Activated T-cell treated with anti-CD3 and anti-CD28 coated beads, Interleukin-2, amount 50 U/mL, for 4 hours (primary cell): Measurements from ENCODE around the gene CELF5. TPM values are rescaled to one million over a fixed set of nuclear protein-coding genes. Genes with fewer than 3 reads are reported as not detected.
A peak's percentile ranks its signal among the peaks of the same experiment; 100 is the strongest.
"Not testable (repeated sequence)": the region's sequence is repeated elsewhere in the genome, so short reads cannot be mapped to it uniquely, and the experiment has no call there.

Experiments used
- ATAC-seq, 2 donors: fragments of 200-7000 bp; cut with Tn5 transposase; one replicate each; pipeline ENCODE4 v1.10.0; 2021
- DNase-seq: peaks from one replicate; pipeline ENCODE4 v3.0.0-alpha.2; 2020
- H3K27me3 Mint-ChIP-seq: one replicate; pipeline ENCODE4 v1.8.0; 2021; ENCODE audit warnings: low read depth, mixed read lengths
- H3K36me3 Mint-ChIP-seq: one replicate; pipeline ENCODE4 v1.8.0; 2022; ENCODE audit warnings: mixed read lengths; ENCODE audit not compliant: insufficient read depth
- H3K4me1 Mint-ChIP-seq: one replicate; pipeline ENCODE4 v1.8.0; 2021; ENCODE audit warnings: low read depth, mixed read lengths
- H3K4me3 Mint-ChIP-seq: one replicate; pipeline ENCODE4 v1.8.0; 2021; ENCODE audit warnings: mild to moderate bottlenecking, moderate library complexity, mixed read lengths
- H3K9me3 Mint-ChIP-seq: one replicate; pipeline ENCODE4 v1.8.0; 2021; ENCODE audit warnings: mixed read lengths
- total RNA-seq, 3 donors: library from RNA; stranded (reverse); gene quantifications; one replicate each; pipeline ENCODE4 v1.2.1, GENCODE V29; 2021

CELF5 gene
- total RNA-seq, 3 donors from 2014 or later = 0.05 to 0.38 TPM; not detected in 1

DNA sequence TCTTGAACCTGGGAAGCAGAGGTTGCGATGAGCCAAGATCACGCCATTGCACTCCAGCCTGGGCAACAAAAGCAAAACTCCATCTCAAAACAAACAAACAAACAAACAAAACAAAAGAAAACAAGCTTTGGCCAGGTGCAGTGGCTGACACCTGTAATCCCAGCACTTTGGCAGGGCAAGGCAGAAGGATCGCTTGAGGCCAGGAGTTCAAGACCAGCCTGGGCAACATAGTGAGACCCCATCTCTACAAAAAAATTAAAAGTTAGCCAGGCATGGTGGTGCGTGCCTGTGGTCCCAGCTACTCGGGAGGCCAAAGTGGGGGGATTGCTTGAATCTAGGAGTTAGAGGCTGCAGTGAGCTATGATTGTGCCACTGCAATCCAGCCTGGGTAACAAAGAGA is 64.0 kb downstream of the CELF5 start:
- not testable (repeated sequence) for ATAC-seq, DNase-seq, H3K36me3 Mint-ChIP-seq, H3K9me3 Mint-ChIP-seq, H3K4me3 Mint-ChIP-seq
- H3K27me3 Mint-ChIP-seq = peaks cover 23% of the 10 kb centered on the region
- H3K4me1 Mint-ChIP-seq = peaks cover 11% of the 10 kb centered on the region

- no peak for DNase-seq
- H3K27me3 Mint-ChIP-seq = peaks cover 26% of the 10 kb centered on the region
- H3K4me1 Mint-ChIP-seq = peaks cover 3% of the 10 kb centered on the region
- H3K36me3 Mint-ChIP-seq = no peaks in the 10 kb centered on the region
- no peak overlapping the region for H3K4me3 Mint-ChIP-seq
- ATAC-seq = no peak
- no peaks in the 10 kb centered on the region for H3K9me3 Mint-ChIP-seq
Measured at GRCh38 chr19:3289971-3290569, 65.6 kb downstream of the CELF5 start.

DNA sequence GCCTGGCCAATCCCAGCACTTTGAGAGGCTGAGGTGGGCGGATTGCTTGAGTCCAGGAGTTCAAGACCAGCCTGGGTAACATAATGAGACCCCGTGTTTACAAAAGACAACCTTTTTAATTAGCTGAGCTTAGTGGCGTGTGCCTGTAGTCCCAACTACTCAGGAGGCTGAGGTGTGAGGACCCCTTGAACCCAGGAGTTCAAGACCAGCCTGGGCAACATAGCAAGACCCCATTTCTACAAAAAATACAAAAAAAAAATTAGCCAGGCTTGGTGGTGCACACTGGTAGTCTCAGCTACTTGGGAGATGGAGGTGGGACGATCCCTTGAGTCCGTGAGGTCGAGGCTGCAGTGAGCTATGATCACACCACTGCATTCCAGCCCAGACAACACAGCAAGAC is 66.4 kb downstream of the CELF5 start:
- not testable (repeated sequence) for H3K36me3 Mint-ChIP-seq, H3K9me3 Mint-ChIP-seq, ATAC-seq, DNase-seq, H3K4me3 Mint-ChIP-seq, H3K4me1 Mint-ChIP-seq
- peaks cover 26% of the 10 kb centered on the region for H3K27me3 Mint-ChIP-seq

GRCh38 chr19:3291644-3292043 is 67.2 kb downstream of the CELF5 start:
- no peaks in the 10 kb centered on the region for H3K9me3 Mint-ChIP-seq

GRCh38 chr19:3292958-3293529 is 68.6 kb downstream of the CELF5 start:
- Mint-ChIP-seq H3K4me1 (no peaks in the 10 kb centered on the region), H3K36me3 (no peaks in the 10 kb centered on the region), H3K27me3 (peaks cover 26% of the 10 kb centered on the region), H3K9me3 (no peaks in the 10 kb centered on the region), H3K4me3 (no peak overlapping the region)
- DNase-seq (no peak), ATAC-seq (no peak)

More at GRCh38 chr19:3291644-3292043, 67.2 kb downstream of the CELF5 start:
- Mint-ChIP-seq H3K4me1 (no peaks in the 10 kb centered on the region), H3K4me3 (no peak overlapping the region), H3K36me3 (no peaks in the 10 kb centered on the region), H3K27me3 (peaks cover 29% of the 10 kb centered on the region)
- no peak for DNase-seq
- ATAC-seq = no peak

- DNase-seq = no peak
- Mint-ChIP-seq H3K9me3 (no peaks in the 10 kb centered on the region), H3K36me3 (no peaks in the 10 kb centered on the region), H3K4me1 (no peaks in the 10 kb centered on the region), H3K27me3 (peaks cover 27% of the 10 kb centered on the region), H3K4me3 (no peak overlapping the region)
- ATAC-seq = no peak
Measured at GRCh38 chr19:3293560-3293959, 69.1 kb downstream of the CELF5 start.

DNA sequence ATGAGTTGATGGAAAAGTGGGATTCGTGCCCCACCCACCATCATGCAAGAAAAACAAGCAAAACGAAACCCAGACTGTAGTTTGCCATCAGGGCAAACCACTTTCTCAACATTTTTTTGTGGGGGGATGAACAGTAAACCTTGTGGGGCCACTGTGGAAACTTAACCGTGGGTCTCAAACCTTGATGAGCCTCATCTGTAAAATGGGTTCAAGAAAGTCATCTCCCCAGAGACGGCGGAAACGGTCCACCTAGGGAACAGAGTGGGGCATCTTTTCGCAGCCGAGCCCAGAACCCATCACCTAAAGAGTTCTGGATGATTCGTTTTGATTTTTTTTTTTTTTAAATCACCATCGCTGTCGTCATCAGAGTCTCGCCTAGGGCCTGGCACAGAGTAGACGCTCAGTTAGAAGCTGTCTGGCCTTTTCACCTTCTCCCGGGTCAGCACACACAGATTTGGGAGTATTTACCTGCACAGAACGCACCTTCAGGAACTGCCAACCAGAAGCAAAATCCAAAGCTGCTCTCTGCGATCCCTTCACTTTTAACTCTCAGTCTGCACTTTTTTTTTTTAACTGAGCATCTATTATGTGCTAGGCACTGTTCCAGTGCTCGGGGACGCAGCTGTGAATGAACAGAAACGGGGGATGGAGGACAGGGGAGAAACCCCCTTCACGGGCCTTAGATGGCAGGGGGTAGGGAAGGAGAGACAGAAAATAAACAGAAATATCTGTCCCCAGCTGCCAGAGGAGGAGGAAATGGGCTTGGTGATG is 69.8 kb downstream of the CELF5 start:
- Mint-ChIP-seq H3K27me3 (peaks cover 32% of the 10 kb centered on the region), H3K4me3 (no peak overlapping the region), H3K36me3 (no peaks in the 10 kb centered on the region), H3K4me1 (no peaks in the 10 kb centered on the region), H3K9me3 (peaks cover 3% of the 10 kb centered on the region)
- ATAC-seq (no peak), DNase-seq (no peak)

GRCh38 chr19:3295581-3295980 is 71.1 kb downstream of the CELF5 start:
- DNase-seq (no peak), ATAC-seq (no peak)
- H3K36me3 Mint-ChIP-seq = no peaks in the 10 kb centered on the region

DNA sequence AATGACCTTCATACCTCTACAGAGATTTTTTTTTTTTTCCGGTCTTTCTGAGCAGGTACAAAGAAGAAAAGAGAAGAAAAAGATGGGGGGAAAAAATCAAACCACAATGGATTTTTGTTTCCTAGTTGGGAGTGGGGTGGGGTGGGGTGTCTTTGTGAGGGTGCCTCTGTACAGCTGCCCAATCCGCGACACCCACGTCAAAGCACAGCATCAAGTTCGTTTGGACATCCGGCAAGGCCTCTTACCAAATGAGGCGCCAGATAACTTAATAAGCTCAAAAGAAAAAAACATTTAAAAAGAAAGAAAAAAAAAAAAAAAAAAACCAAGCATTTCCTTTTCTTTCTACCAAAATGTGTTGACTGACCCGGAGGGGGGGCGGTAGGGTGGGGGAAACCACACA is 71.6 kb downstream of the CELF5 start:
- ATAC-seq (no peak), DNase-seq (no peak)
- no peaks in the 10 kb centered on the region for H3K4me1 Mint-ChIP-seq
- H3K9me3 Mint-ChIP-seq = peaks cover 4% of the 10 kb centered on the region
- no peak overlapping the region for H3K4me3 Mint-ChIP-seq
- no peaks in the 10 kb centered on the region for H3K36me3 Mint-ChIP-seq
- H3K27me3 Mint-ChIP-seq = peaks cover 36% of the 10 kb centered on the region

More at GRCh38 chr19:3295581-3295980, 71.1 kb downstream of the CELF5 start:
- H3K9me3 Mint-ChIP-seq = peaks cover 4% of the 10 kb centered on the region
- no peak overlapping the region for H3K4me3 Mint-ChIP-seq
- peaks cover 39% of the 10 kb centered on the region for H3K27me3 Mint-ChIP-seq
- no peaks in the 10 kb centered on the region for H3K4me1 Mint-ChIP-seq

GRCh38 chr19:3296446-3296845 is 72.0 kb downstream of the CELF5 start:
- Mint-ChIP-seq H3K9me3 (peaks cover 4% of the 10 kb centered on the region), H3K4me1 (no peaks in the 10 kb centered on the region)
- no peak for ATAC-seq

DNA sequence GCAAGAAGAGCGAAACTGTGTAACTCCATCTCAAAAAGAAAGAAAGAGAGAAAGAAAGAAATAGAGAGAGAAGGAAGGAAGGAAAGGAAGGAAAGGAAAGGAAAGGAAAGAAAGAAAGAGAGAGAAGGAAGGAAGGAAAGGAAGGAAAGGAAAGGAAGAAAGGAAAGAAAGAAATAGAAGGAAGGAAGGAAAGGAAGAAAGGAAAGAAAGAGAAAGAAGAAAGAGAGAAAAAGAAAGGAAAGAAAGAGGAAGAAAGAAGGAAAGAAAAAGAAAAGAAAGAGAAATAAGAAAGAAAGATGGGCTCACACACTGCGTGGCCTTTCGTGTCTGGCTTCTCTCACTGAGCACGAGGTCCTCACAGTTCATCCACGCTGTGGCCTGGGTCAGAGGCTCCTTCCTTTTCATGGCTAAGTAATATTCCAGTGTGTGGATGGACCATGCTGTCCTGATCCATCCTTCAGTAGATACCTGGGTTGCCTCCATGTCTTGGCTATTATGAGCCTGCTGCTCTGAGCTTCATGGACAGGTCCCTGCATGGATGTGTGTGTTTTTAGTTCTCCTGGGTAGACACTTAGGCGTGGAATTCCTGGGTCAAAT is 74.5 kb downstream of the CELF5 start:
- Mint-ChIP-seq H3K4me3 (no peak overlapping the region), H3K4me1 (no peaks in the 10 kb centered on the region), H3K9me3 (peaks cover 9% of the 10 kb centered on the region), H3K36me3 (no peaks in the 10 kb centered on the region), H3K27me3 (peaks cover 37% of the 10 kb centered on the region)
- no peak for DNase-seq
- ATAC-seq = no peak

More at GRCh38 chr19:3296446-3296845, 72.0 kb downstream of the CELF5 start:
- no peaks in the 10 kb centered on the region for H3K36me3 Mint-ChIP-seq
- peaks cover 36% of the 10 kb centered on the region for H3K27me3 Mint-ChIP-seq
- DNase-seq = no peak
- no peak overlapping the region for H3K4me3 Mint-ChIP-seq

- H3K36me3 Mint-ChIP-seq, DNase-seq, ATAC-seq, H3K9me3 Mint-ChIP-seq, H3K4me1 Mint-ChIP-seq, H3K4me3 Mint-ChIP-seq: not testable (repeated sequence)
- H3K27me3 Mint-ChIP-seq = peaks cover 31% of the 10 kb centered on the region
Measured at GRCh38 chr19:3300566-3300965, 76.1 kb downstream of the CELF5 start.

- peaks cover 9% of the 10 kb centered on the region for H3K9me3 Mint-ChIP-seq
- peaks cover 3% of the 10 kb centered on the region for H3K4me1 Mint-ChIP-seq
- peaks cover 28% of the 10 kb centered on the region for H3K27me3 Mint-ChIP-seq
- ATAC-seq (no peak), DNase-seq (no peak)
- no peak overlapping the region for H3K4me3 Mint-ChIP-seq
- H3K36me3 Mint-ChIP-seq = no peaks in the 10 kb centered on the region
Measured at GRCh38 chr19:3302755-3303154, 78.3 kb downstream of the CELF5 start.

DNA sequence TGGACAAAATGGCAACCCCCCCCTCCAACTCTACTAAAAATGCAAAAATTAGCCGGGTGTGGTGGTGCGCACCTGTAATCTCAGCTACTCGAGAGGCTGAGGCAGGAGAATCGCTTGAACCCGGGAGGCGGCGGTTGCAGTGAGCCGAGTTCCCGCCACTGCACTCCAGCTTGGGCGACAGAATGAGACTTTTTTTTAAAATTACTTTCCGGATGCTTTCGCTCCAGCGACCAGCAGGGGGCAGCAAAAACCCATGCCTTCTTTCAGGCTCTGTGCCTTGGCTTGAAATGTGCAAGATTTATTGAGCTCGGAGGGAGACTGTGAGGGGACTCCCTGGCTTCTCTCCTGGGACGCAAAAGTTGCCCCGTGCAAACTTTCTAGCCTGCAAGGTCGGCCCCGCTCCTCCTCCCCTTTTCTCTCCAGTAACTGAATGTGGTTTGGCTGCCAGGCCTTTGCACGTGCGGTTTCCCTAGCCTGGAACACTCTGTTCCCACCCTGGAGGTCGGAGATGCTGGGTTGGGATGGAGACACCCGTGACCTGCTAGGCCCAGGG is 80.5 kb downstream of the CELF5 start:
- Mint-ChIP-seq H3K9me3 (peaks cover 5% of the 10 kb centered on the region), H3K4me1 (peaks cover 3% of the 10 kb centered on the region), H3K4me3 (no peak overlapping the region), H3K36me3 (peaks cover 2% of the 10 kb centered on the region), H3K27me3 (peaks cover 18% of the 10 kb centered on the region)
- ATAC-seq (peak; percentile 61 to 68), DNase-seq (peak; percentile 76)
